HG03175 (cell line): Measurements from ENCODE around the gene SYT15.
"Not testable (repeated sequence)": the region's sequence is repeated elsewhere in the genome, so short reads cannot be mapped to it uniquely, and the experiment has no call there.

ENCODE experiments used
- ATAC-seq: cut with Tn5 transposase; IDR thresholded peaks from one replicate; pipeline ENCODE4 v1.9.1; 2021; ENCODE audit warnings: mild to moderate bottlenecking, moderate library complexity; ENCODE audit not compliant: unreplicated experiment

The SYT15 gene

GRCh38 chr10:46578474-46579178, at the start of gene SYT15:
Gene SYT15, plus strand, starts transcription at chr10:46579128. Its CDS starts 41 bp downstream, at chr10:46579169.
- not testable (repeated sequence) for ATAC-seq

- not testable (repeated sequence) for ATAC-seq
These were observed 49.2 kb upstream of the SYT15 start for GRCh38 chr10:46529742-46530141.

GRCh38 chr10:46530249-46531186, 48.4 kb upstream of the SYT15 start:
- no peak for ATAC-seq

GRCh38 chr10:46532256-46532655, 46.7 kb upstream of the SYT15 start:
- not testable (repeated sequence) for ATAC-seq

- ATAC-seq: no peak
These were observed 44.0 kb upstream of the SYT15 start for GRCh38 chr10:46534828-46535524.

- no peak for ATAC-seq
These were observed 42.8 kb upstream of the SYT15 start for GRCh38 chr10:46536171-46536570.

- ATAC-seq: no peak
These were observed 42.1 kb upstream of the SYT15 start for GRCh38 chr10:46536781-46537180.

- ATAC-seq: no peak
These were observed 41.6 kb upstream of the SYT15 start for GRCh38 chr10:46537309-46537708.

- ATAC-seq: no peak
These were observed 40.8 kb upstream of the SYT15 start for GRCh38 chr10:46538155-46538554.

- no peak for ATAC-seq
These were observed 40.1 kb upstream of the SYT15 start for GRCh38 chr10:46538717-46539426.

GRCh38 chr10:46539596-46540411, 39.1 kb upstream of the SYT15 start:
- ATAC-seq: no peak

GRCh38 chr10:46540412-46541016, 38.4 kb upstream of the SYT15 start:
- no peak for ATAC-seq

- ATAC-seq: no peak
These were observed 37.8 kb upstream of the SYT15 start for GRCh38 chr10:46541017-46541661.

- ATAC-seq: no peak
These were observed 37.0 kb upstream of the SYT15 start for GRCh38 chr10:46541735-46542566.

GRCh38 chr10:46542567-46543465, 36.1 kb upstream of the SYT15 start:
- no peak for ATAC-seq

GRCh38 chr10:46543466-46544377, 35.2 kb upstream of the SYT15 start:
- no peak for ATAC-seq
